Karpas-422 (cell line): Measurements from ENCODE around the gene SLC16A13. TPM values are rescaled to one million over a fixed set of nuclear protein-coding genes. Genes with fewer than 3 reads are reported as not detected.

Source experiments
- DNase-seq: peaks from one replicate; pipeline ENCODE4 v3.0.0-alpha.2; 2015
- H2AFZ ChIP-seq: fragments of 200-600 bp; sonication (generic); 2 replicates; pipeline ENCODE4 v1.6.1; 2014; ENCODE audit warnings: antibody characterized with exemption, low read length, mixed read lengths
- H3K27ac ChIP-seq: fragments of 200-600 bp; sonication (generic); 2 replicates; pipeline ENCODE4 v1.5.1; 2014; ENCODE audit warnings: mild to moderate bottlenecking, low read length, moderate library complexity
- H3K27me3 ChIP-seq: fragments of 200-600 bp; sonication (generic); 2 replicates; pipeline ENCODE4 v1.6.1; 2014; ENCODE audit warnings: low read length, mixed read lengths
- H3K36me3 ChIP-seq: fragments of 200-600 bp; sonication (generic); 2 replicates; pipeline ENCODE4 v1.6.1; 2014; ENCODE audit warnings: low read length, mixed read lengths; ENCODE audit not compliant: insufficient read depth
- H3K4me1 ChIP-seq: fragments of 200-600 bp; sonication (generic); 2 replicates; pipeline ENCODE4 v1.6.1; 2014; ENCODE audit warnings: mild to moderate bottlenecking, low read length, mixed read lengths
- H3K4me2 ChIP-seq: fragments of 200-600 bp; sonication (generic); 2 replicates; pipeline ENCODE4 v1.6.1; 2014; ENCODE audit warnings: low read length, low read depth, mild to moderate bottlenecking; ENCODE audit not compliant: poor library complexity, severe bottlenecking
- H3K4me3 ChIP-seq: fragments of 200-600 bp; sonication (generic); 2 replicates; pipeline ENCODE4 v1.5.1; 2014; ENCODE audit warnings: mild to moderate bottlenecking, antibody characterized with exemption, low read length, mixed read lengths
- H3K79me2 ChIP-seq: fragments of 200-600 bp; sonication (generic); 2 replicates; pipeline ENCODE4 v1.6.1; 2014; ENCODE audit warnings: mild to moderate bottlenecking, low read length, mixed read lengths
- H3K9ac ChIP-seq: fragments of 200-600 bp; sonication (generic); 2 replicates; pipeline ENCODE4 v1.6.0; 2014; ENCODE audit warnings: low read length
- H3K9me2 ChIP-seq: fragments of 200-600 bp; sonication (generic), shearing (Covaris generic); replicated peaks from 2 replicates; pipeline ENCODE4 v1.6.0; 2014; ENCODE audit warnings: mild to moderate bottlenecking, low read length, moderate library complexity; ENCODE audit not compliant: insufficient read depth
- H3K9me3 ChIP-seq: fragments of 300-700, 200-600 bp; sonication (generic); 2 replicates; pipeline ENCODE4 v1.6.1; 2014; ENCODE audit warnings: low read length, mixed read lengths
- H4K20me1 ChIP-seq: fragments of 200-600 bp; sonication (generic); 2 replicates; pipeline ENCODE4 v1.6.1; 2014; ENCODE audit warnings: mild to moderate bottlenecking, antibody characterized with exemption, low read length, low read depth; ENCODE audit not compliant: insufficient read depth
- total RNA-seq: library from RNA; depleted of rRNA; stranded (reverse); fragments of >200 nt; shearing (Covaris generic); gene quantifications from 2 replicates; pipeline ENCODE4 v1.2.3, GENCODE V29; 2014; ENCODE audit warnings: low replicate concordance

Gene SLC16A13
- total RNA-seq, 1 experiment from 2014 or later, result 6.0 TPM

DNA sequence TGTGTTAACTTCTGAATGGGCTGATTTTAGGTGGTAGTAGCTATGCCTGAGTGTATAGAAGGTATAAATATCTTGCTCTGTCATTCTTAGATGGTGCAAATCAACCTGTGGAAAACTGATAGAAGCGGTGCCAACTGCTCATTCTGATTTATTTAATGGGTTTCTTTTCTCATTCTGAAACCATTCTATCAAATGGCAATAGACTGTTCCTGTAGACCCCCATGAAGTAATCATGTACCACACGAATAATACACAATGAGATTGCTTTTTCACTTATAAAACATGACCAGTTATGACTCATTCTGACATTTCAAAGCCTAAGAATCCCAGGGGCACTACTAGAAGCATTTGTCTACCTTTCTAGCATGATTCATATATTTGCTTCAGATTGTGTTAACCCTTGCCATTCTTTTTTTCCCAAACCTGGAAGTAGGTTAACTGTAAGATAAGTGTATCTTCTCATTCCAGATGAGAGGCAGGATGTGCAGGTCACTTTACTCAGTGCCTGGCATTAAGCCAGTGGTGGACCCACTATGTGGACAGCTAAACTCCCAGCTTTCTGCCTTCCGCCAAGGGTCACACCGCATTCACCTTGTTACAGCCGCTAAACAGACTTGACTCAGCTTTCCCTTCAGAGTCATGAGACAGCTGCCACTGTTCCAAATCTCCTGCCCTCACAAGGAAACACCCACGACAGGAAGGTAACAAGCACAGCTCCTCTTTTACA lies 24.5 kb downstream of the SLC16A13 start:
- H3K9ac ChIP-seq, result no peak overlapping the region
- no peak overlapping the region for H3K27ac ChIP-seq

DNA sequence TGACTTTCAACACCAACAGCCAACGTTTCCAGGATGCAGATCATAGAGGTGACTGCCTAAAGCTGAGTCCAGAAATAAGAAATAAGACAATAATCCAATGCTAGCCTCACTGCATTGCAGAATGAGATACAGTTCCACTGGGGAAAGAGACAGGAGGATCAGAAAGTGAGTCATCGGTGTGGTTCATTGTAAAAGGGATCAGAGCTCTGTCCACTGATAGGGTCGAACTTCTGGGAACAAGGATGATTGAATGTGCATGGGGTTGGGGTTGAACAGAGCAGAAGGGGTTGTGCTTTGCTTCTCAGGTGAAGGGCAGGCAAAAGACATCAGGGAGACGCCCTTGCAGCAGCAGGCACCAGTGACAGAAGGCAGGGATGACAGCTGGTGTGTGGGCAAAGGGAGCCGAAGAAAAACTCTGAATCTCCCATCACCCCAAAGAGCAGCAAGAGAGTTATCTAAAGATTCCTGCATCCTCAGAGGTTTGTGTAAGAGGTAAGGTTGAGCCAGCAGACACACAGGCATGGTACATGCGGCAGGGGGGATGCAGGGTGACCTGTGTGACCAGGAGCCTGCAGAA lies 27.8 kb downstream of the SLC16A13 start:
- H2AFZ ChIP-seq, result no peak overlapping the region
- no peaks in the 10 kb centered on the region for H3K27me3 ChIP-seq
- H3K27ac ChIP-seq, result no peak overlapping the region
- H3K36me3 ChIP-seq, result no peaks in the 10 kb centered on the region
- H3K9me2 ChIP-seq, result no peaks in the 10 kb centered on the region
- no peaks in the 10 kb centered on the region for H3K9me3 ChIP-seq
- H3K79me2 ChIP-seq, result no peaks in the 10 kb centered on the region
- no peak overlapping the region for H3K4me2 ChIP-seq
- H3K4me1 ChIP-seq, result no peaks in the 10 kb centered on the region
- DNase-seq, result no peak
- H4K20me1 ChIP-seq, result no peaks in the 10 kb centered on the region
- H3K9ac ChIP-seq, result no peak overlapping the region
- no peak overlapping the region for H3K4me3 ChIP-seq

More for the DNA sequence above, 24.5 kb downstream of the SLC16A13 start:
- H3K36me3 ChIP-seq, result no peaks in the 10 kb centered on the region
- no peaks in the 10 kb centered on the region for H3K79me2 ChIP-seq
- no peak overlapping the region for H3K4me3 ChIP-seq
- no peaks in the 10 kb centered on the region for H3K9me3 ChIP-seq
- DNase-seq, result no peak
- H4K20me1 ChIP-seq, result no peaks in the 10 kb centered on the region
- H3K4me2 ChIP-seq, result no peak overlapping the region
- no peaks in the 10 kb centered on the region for H3K9me2 ChIP-seq
- no peaks in the 10 kb centered on the region for H3K4me1 ChIP-seq
- H3K27me3 ChIP-seq, result no peaks in the 10 kb centered on the region
- H2AFZ ChIP-seq, result no peak overlapping the region

DNA sequence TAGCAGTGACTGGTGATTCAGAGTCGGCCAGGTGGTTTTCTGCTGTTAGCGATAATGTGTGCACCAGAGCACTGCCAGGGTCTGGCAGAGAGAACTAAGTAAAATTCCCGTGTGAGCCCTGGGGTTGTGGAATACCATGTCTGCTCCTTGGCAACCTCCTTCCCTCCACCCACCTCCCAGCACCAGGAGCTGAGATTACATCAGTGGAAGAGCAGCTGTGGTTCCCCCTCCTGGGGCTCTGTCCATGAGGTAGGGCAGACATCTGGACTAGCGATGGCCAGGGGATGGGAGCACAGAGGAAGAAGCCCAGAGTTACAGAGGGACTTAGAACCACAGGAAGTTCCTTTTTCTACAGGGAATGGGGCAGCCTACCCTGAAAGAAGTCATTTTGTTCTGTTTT lies 28.4 kb downstream of the SLC16A13 start:
- Histone ChIP-seq H2AFZ (no peak overlapping the region), H3K4me1 (no peaks in the 10 kb centered on the region), H3K9me2 (no peaks in the 10 kb centered on the region), H3K36me3 (no peaks in the 10 kb centered on the region), H3K4me2 (no peak overlapping the region), H3K4me3 (no peak overlapping the region), H3K79me2 (no peaks in the 10 kb centered on the region), H3K9ac (no peak overlapping the region), H3K27ac (no peak overlapping the region), H3K9me3 (no peaks in the 10 kb centered on the region), H4K20me1 (no peaks in the 10 kb centered on the region), H3K27me3 (no peaks in the 10 kb centered on the region)
- no peak for DNase-seq

DNA sequence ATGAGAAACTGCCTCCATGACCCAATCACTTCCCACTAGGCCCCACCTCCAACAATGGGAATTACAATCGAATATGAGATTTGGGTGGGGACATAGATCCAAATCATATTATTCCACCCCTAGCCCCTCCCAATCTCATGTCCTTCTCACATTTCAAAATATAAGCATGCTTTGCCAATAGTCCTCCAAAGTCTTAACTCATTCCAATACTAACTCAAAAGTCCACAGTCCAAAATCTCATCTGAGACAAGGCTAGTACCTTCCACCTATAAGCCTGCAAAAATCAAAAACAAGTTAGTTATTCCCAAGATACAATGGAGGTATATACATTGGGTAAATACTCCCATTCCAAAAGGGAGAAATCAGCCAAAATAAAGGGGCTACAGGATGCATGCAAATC lies 31.4 kb downstream of the SLC16A13 start:
- DNase-seq, result no peak
- Histone ChIP-seq H2AFZ (no peak overlapping the region), H3K4me2 (no peak overlapping the region), H3K27ac (no peak overlapping the region), H3K79me2 (no peaks in the 10 kb centered on the region), H3K27me3 (no peaks in the 10 kb centered on the region), H3K4me1 (no peaks in the 10 kb centered on the region), H3K9me2 (no peaks in the 10 kb centered on the region), H3K4me3 (no peak overlapping the region), H4K20me1 (no peaks in the 10 kb centered on the region), H3K36me3 (no peaks in the 10 kb centered on the region), H3K9ac (no peak overlapping the region), H3K9me3 (no peaks in the 10 kb centered on the region)

DNA sequence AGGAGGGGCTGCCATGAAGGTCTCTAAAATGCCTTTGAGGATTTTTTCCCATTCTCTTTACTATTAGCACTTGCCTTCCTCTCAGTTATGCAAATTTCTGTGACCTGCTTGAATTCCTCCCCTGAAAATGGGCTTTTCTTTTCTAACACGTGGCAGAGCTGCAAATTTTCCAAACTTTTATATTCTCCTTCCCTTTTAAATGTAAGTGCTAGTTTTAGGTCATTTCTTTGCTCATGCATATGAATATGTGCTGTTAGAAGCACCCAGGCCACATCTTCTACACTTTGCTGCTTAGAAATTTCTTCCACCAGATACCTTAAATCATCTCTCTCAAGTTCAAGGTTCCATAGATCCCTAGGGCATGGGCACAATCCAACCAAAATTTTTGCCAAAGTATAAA lies 32.5 kb downstream of the SLC16A13 start:
- no peak overlapping the region for H3K4me3 ChIP-seq
- no peaks in the 10 kb centered on the region for H3K9me2 ChIP-seq
- H3K27me3 ChIP-seq, result no peaks in the 10 kb centered on the region
- H3K4me1 ChIP-seq, result no peaks in the 10 kb centered on the region
- H3K9ac ChIP-seq, result no peak overlapping the region
- no peaks in the 10 kb centered on the region for H3K79me2 ChIP-seq
- no peak for DNase-seq
- H3K27ac ChIP-seq, result no peak overlapping the region
- H3K4me2 ChIP-seq, result no peak overlapping the region
- H3K36me3 ChIP-seq, result no peaks in the 10 kb centered on the region
- H2AFZ ChIP-seq, result no peak overlapping the region
- H4K20me1 ChIP-seq, result no peaks in the 10 kb centered on the region
- no peaks in the 10 kb centered on the region for H3K9me3 ChIP-seq

DNA sequence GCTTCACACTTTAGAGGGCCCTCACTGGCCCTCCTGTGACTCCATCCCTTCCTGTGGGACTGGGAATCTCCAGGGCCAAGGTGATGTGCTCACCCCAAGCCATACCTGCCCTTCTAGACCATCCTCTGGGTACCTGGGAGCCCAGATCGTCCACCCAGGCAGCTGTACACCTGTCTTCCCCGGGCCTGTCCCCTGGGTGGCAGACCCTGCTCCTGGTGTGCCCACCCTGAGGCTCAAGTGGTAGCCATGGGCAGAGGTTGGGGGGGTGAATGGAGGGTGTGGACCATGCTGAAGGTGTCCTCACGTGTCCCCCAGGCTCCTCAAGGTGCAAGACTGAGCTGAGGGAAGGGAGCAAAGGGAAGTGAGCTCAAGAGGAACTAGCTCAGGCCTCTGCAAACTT lies 34.9 kb downstream of the SLC16A13 start:
- H3K9me2 ChIP-seq, result no peaks in the 10 kb centered on the region
- no peak overlapping the region for H2AFZ ChIP-seq
- H3K36me3 ChIP-seq, result no peaks in the 10 kb centered on the region
- H3K9me3 ChIP-seq, result no peaks in the 10 kb centered on the region
- no peak overlapping the region for H3K4me3 ChIP-seq
- no peak overlapping the region for H3K4me2 ChIP-seq
- H3K27ac ChIP-seq, result no peak overlapping the region
- no peak overlapping the region for H3K9ac ChIP-seq
- H3K4me1 ChIP-seq, result no peaks in the 10 kb centered on the region
- no peaks in the 10 kb centered on the region for H3K27me3 ChIP-seq
- DNase-seq, result no peak
- no peaks in the 10 kb centered on the region for H4K20me1 ChIP-seq
- H3K79me2 ChIP-seq, result no peaks in the 10 kb centered on the region

DNA sequence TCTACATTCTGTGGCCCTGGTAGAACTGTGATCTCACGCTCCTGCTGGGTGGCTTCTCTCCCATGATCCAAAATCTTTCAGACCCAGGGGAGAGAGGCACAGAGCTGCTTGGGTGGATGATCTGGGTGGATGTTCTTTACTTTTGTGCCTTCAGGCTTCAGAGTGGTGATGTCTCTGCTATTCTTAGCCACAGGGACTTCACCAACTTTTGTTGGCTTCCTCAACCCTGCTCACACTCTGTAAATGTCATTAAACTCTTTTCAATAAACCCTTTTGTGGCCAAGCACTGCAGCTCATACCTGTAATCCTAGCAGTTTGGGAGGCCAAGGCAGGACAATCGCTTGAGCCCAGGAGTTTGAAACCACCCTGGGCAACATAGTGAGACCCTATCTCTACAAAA lies 36.6 kb downstream of the SLC16A13 start:
- Histone ChIP-seq H2AFZ (no peak overlapping the region), H3K27ac (no peak overlapping the region), H3K36me3 (no peaks in the 10 kb centered on the region), H3K27me3 (no peaks in the 10 kb centered on the region), H3K4me2 (no peak overlapping the region), H3K9ac (no peak overlapping the region), H3K79me2 (no peaks in the 10 kb centered on the region), H3K4me1 (no peaks in the 10 kb centered on the region), H4K20me1 (no peaks in the 10 kb centered on the region), H3K4me3 (no peak overlapping the region), H3K9me3 (no peaks in the 10 kb centered on the region), H3K9me2 (no peaks in the 10 kb centered on the region)
- no peak for DNase-seq

DNA sequence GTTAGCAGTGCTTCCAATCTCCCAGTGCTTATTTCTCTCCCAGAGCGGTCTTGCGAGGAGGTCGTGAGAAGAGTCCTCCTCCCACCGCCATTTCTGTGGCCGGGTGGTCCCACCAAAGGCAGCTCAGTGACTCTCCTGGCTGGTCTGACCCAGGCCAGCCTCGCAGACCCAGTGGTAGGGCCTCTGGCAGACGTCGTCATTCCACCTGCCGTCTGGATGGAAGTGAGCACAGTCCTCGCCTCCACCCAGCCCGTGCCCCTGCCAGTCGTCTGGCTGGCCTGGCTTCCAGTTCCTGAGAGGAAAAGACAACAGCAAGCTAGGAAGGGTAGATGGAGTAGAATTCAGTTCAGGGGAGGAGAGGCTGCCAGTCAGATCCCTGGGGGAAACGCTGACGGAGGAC lies 39.1 kb downstream of the SLC16A13 start:
- DNase-seq, result no peak
- no peaks in the 10 kb centered on the region for H3K36me3 ChIP-seq
- H3K4me2 ChIP-seq, result no peak overlapping the region
- H3K27me3 ChIP-seq, result no peaks in the 10 kb centered on the region
- H4K20me1 ChIP-seq, result no peaks in the 10 kb centered on the region
- H3K9me2 ChIP-seq, result no peaks in the 10 kb centered on the region
- no peaks in the 10 kb centered on the region for H3K9me3 ChIP-seq
- H3K4me1 ChIP-seq, result no peaks in the 10 kb centered on the region
- H3K79me2 ChIP-seq, result no peaks in the 10 kb centered on the region
- no peak overlapping the region for H2AFZ ChIP-seq
- no peak overlapping the region for H3K9ac ChIP-seq
- no peak overlapping the region for H3K4me3 ChIP-seq
- H3K27ac ChIP-seq, result no peak overlapping the region
